ENCODE data around the gene FBH1. TPM values are rescaled to one million over a fixed set of nuclear protein-coding genes. Genes with fewer than 3 reads are reported as not detected.

FBH1 gene
- total RNA-seq, 4 donors from 2014 or later = 62.6 to 96.9 (median 68.2) TPM

GRCh38 chr10:5932345-5932744, 42.3 kb downstream of the FBH1 start:
- in situ Hi-C loops (cut with MboI; ENCODE audit: low sequenced_read_pairs in 4 of 4) (no loop called here), intact Hi-C loops (cut with DNase I; ENCODE audit: low total_unique reads) (no loop called here)
- Histone ChIP-seq H3K36me3 (peaks cover 0 to 73% of the 10 kb centered on the region in 2 donors), H3K27ac (no peak overlapping the region), H3K4me3 (no peak overlapping the region), H3K4me1 (no peaks in the 10 kb centered on the region), H3K27me3 (no peaks in the 10 kb centered on the region), H3K9me3 (no peaks in the 10 kb centered on the region)
- DNase-seq = no peak
- no peak for ATAC-seq
- no peak for TF ChIP-seq CTCF (IDR thresholded peaks at IDR 0.05 in 4 of 5, conservative IDR thresholded peaks at IDR 0.05 in 1 of 5)
- no peak for TF ChIP-seq POLR2A (IDR thresholded peaks at IDR 0.05)

GRCh38 chr10:5933909-5934546, 44.0 kb downstream of the FBH1 start:
- H3K27ac ChIP-seq = no peak overlapping the region
- no peak overlapping the region for H3K4me3 ChIP-seq
- in situ Hi-C loops (cut with MboI; ENCODE audit: low sequenced_read_pairs in 4 of 4) (no loop called here), intact Hi-C loops (cut with DNase I; ENCODE audit: low total_unique reads) (no loop called here)
- DNase-seq = no peak
- ATAC-seq = no peak
- peaks cover 3 to 75% of the 10 kb centered on the region in 2 donors for H3K36me3 ChIP-seq
- no peaks in the 10 kb centered on the region for H3K4me1 ChIP-seq
- H3K9me3 ChIP-seq = no peaks in the 10 kb centered on the region
- TF ChIP-seq POLR2A (IDR thresholded peaks at IDR 0.05) (no peak), CTCF (IDR thresholded peaks at IDR 0.05 in 4 of 5, conservative IDR thresholded peaks at IDR 0.05 in 1 of 5) (no peak)
- H3K27me3 ChIP-seq = no peaks in the 10 kb centered on the region

GRCh38 chr10:5935628-5936027, 45.6 kb downstream of the FBH1 start:
- in situ Hi-C loops (cut with MboI; ENCODE audit: low sequenced_read_pairs in 4 of 4) = no loop called here
- no peak for DNase-seq
- peaks cover 3 to 60% of the 10 kb centered on the region in 2 donors for H3K36me3 ChIP-seq

GRCh38 chr10:5937016-5937415, 47.0 kb downstream of the FBH1 start:
- no peak for ATAC-seq
- in situ Hi-C loops (cut with MboI; ENCODE audit: low sequenced_read_pairs in 4 of 4) (no loop called here), intact Hi-C loops (cut with DNase I; ENCODE audit: low total_unique reads) (no loop called here)
- Histone ChIP-seq H3K27ac (no peak overlapping the region), H3K27me3 (no peaks in the 10 kb centered on the region), H3K9me3 (no peaks in the 10 kb centered on the region), H3K4me3 (no peak overlapping the region), H3K36me3 (peaks cover 3 to 46% of the 10 kb centered on the region in 2 donors), H3K4me1 (peaks cover 0 to 5% of the 10 kb centered on the region in 2 donors)
- TF ChIP-seq POLR2A (IDR thresholded peaks at IDR 0.05) (no peak), CTCF (IDR thresholded peaks at IDR 0.05 in 4 of 5, conservative IDR thresholded peaks at IDR 0.05 in 1 of 5) (no peak)
- DNase-seq = no peak

More at GRCh38 chr10:5935628-5936027, 45.6 kb downstream of the FBH1 start:
- TF ChIP-seq CTCF (IDR thresholded peaks at IDR 0.05 in 4 of 5, conservative IDR thresholded peaks at IDR 0.05 in 1 of 5) (no peak), POLR2A (IDR thresholded peaks at IDR 0.05) (no peak)
- Histone ChIP-seq H3K27ac (no peak overlapping the region), H3K4me1 (no peaks in the 10 kb centered on the region), H3K4me3 (no peak overlapping the region), H3K27me3 (no peaks in the 10 kb centered on the region), H3K9me3 (no peaks in the 10 kb centered on the region)
- intact Hi-C loops (cut with DNase I; ENCODE audit: low total_unique reads) = no loop called here
- ATAC-seq = no peak

- Histone ChIP-seq H3K36me3 (peaks cover 3 to 42% of the 10 kb centered on the region in 2 donors), H3K4me3 (no peak overlapping the region), H3K27me3 (no peaks in the 10 kb centered on the region), H3K27ac (no peak overlapping the region), H3K9me3 (no peaks in the 10 kb centered on the region), H3K4me1 (peaks cover 0 to 7% of the 10 kb centered on the region in 2 donors)
- ATAC-seq (no peak), DNase-seq (no peak)
- in situ Hi-C loops (cut with MboI; ENCODE audit: low sequenced_read_pairs in 4 of 4) = no loop called here
- intact Hi-C loops (cut with DNase I; ENCODE audit: low total_unique reads) = no loop called here
- TF ChIP-seq CTCF (IDR thresholded peaks at IDR 0.05 in 4 of 5, conservative IDR thresholded peaks at IDR 0.05 in 1 of 5) = no peak
- no peak for TF ChIP-seq POLR2A (IDR thresholded peaks at IDR 0.05)
Observed at GRCh38 chr10:5938291-5938690, 48.2 kb downstream of the FBH1 start.

Data from gastrocnemius medialis (tissue), 4 donors.